NCI-H1105 (cell line): ENCODE measurements around the gene B4GALNT3.
"Not testable (repeated sequence)": the region's sequence is repeated elsewhere in the genome, so short reads cannot be mapped to it uniquely, and the experiment has no call there.

Experiments used
- DNase-seq: peaks from one replicate; lab custom pipeline; 2025; lab: John Stamatoyannopoulos, UW

The B4GALNT3 gene

DNA sequence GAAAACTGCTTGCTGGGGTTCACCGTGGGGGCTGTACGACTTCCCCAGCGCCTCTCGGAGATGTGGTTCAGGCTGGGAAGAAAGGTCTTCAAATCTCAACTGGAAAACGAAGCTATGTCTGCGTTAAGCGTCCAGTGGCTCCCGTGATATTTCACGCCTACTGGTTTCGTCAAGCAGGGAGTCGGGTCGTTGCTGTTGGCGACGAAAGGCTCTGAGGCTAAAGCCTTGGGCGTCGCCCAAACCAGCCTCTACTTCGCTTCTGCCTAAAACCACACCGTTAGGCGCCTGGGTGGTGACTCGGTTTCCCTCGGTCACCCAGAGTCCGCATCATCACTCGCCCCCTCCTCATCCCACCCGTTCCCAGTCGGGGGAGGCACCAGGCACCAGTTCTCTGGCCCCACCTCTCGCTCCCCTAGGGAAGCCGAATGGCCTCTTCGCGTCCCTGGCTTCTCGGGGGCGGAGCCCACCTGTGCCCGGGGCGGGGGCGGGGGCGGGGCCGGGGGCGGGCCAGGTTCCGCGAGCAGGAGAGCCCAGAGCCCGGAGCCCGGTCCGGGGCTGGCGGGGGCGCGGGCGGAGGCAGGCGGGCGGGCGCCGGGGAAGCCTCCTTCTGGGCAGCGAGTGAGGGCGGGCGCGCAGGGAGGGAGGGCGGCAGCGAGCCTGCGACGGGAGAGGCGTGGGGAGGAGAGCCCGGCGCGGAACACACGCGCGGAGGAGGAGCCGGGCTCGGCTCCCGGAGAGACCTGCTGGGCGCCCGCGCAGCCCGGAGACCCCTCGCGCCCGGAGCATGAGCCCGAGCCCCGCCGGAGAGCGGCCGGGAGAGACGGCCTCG, at the start of gene B4GALNT3:
Gene B4GALNT3 (plus strand): TSS at position 510 of the 829 bp plus-strand sequence. CDS start 438 bp downstream, outside the sequence.
- peak; percentile 53 for DNase-seq

DNA sequence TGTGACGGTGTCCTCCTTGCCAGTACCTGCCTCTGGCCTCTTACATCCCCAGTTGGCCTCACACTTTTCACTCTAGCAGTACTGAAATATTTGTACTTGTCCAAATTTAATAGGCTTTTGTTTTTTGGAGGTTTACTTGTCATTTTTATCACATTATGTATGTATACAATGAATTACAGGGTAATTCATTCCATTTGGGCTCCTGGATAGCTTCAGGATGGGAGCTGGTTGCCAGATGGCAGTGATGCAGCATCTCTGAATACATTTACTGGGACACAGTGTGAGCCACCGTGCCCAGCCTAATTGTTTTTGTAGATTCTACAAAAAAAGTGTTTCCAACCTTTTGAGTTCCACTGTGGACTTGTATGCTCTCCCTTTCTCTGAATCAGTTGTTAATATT, 44.9 kb upstream of the B4GALNT3 start:
- DNase-seq: no peak

DNA sequence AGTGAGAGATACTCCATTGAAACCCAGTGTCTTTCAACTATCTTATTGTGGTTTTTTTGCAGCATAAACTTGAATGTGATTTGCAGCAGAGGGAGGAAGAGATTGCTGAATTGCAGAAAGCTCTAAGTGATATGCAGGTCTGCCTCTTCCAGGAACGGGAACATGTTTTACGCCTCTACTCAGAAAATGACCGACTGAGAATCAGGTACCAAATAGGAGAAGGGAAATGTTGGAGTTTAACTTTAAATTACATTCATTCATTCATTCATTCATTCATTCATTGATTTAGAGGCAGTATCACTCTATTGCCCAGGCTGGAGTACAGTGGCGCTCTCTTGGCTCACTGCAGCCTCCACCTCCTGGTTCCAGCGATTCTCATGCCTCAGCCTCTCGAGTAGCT, 41.3 kb upstream of the B4GALNT3 start:
- no peak for DNase-seq

DNA sequence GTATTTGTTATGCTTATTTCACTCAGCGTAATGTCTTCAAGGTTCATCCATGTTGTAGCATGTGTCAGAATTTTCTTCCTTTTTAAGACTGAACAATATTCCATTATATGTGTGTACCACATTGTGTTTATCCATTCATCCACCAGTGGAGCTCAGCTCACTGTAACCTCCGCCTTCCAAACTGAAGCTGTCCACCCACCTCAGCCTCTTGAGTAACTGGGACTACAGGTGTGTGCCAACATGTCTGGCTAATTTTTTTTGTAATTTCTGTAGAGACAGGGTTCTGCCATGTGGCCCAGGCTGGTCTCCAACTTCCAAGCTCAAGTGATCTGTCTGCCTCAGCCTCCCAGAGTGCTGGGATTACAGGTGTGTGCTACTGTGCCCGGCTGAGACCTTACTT, 37.2 kb upstream of the B4GALNT3 start:
- DNase-seq: no peak

DNA sequence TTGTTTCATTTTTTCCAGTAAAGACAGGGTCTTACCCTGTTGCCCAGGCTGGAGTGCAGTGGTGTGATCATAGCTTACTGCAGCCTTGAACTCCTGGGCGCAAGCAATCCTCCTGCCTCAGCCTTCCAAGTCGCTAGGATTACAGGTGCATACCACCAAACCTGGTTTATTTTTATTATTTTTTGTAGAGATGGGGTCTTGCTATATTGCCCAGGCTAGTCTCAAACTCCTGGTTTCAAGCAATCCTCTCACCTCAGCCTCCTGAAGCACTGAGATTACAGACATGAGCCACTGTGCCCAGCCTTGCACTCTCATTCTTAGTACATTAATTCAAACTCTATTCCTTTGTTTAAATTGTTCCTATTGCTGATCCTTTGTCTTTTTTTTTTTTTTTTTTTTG, 24.0 kb upstream of the B4GALNT3 start:
- not testable (repeated sequence) for DNase-seq

DNA sequence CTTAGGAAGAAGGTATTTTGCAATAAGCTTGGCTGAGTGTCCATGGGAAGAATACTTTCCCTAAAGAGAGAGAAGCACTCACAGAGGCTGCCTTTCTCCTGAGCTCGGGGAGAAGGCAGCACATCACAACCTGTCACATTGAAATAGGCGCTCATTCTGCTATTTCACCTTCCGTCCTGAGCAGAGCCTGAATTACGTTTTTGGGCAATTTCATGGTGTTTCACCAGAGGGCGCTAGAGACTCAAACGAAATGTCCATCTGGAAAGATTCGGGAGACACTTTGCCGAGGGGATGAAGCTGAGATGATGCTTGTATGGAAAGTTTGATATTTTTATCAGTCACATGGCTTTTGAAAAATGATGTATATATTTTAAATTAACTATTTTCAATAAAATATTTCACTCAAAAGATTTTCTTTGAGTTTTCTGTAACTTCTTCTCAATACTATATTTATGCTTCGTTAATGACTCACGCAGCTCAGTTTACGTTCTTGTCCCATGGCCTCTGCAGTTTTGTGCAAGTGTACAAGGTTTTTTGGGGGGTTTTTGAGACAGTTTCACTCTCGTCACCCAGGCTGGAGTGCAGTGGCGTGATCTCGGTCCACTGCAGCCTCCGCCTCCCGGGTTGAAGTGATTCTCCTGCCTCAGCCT, 17.4 kb upstream of the B4GALNT3 start:
- peak; percentile 51 for DNase-seq

DNA sequence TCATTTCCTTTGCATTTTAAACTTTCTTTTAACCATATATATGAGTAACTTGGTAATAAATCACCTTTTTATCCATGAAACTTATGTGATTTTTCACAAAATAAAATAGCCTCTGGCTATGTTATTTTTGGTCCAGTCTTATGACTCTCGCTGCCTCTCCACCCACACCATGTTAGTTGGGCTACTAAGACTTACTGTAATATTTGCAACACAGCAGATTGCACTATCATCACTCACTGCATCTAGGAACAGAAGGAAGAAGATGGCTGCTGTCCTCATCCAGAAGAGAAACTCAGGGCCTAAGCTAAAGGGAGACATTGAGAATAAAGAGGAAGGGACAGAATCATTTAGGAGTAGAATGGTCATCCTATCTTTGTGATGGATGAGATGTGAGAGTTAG, 12.6 kb upstream of the B4GALNT3 start:
- DNase-seq: no peak

DNA sequence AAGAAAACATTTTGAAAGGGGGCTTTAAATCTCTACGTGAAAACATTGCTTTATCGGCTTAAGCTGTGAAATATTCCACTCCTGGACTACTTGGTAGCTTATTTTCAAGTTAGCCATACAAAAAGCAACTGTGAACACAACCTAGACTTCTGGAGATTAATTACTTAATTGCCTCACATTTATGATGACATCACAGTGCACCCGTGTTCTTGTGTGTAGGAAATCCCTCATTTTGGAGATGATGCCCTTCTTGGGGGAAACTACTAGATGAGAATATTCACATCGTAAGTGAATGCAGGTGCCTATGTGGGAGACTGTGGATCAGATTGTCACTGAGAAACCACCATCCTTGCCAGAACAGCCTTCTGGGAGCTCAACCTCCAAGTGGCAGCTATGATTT, 10.5 kb upstream of the B4GALNT3 start:
- DNase-seq: peak; percentile 63

DNA sequence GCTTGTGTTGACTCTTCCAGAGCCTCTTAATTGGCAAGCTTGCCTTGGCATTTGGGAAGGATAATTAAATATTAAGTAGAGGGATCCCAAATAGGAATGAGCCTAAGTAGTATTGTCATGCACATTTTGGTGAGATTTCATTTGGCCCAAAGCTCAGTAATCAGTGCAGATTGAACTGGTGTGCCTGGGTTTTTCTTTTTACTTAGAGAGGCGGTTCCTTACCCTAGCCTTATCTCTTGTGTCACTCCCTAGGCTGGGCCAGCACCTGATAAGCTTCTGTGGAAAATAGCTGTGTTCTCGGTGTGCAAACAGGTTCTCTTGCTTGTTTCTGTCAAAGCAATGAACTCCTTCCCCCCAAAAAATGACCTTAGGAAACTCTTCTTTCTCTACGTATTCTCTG, 9.3 kb upstream of the B4GALNT3 start:
- no peak for DNase-seq

DNA sequence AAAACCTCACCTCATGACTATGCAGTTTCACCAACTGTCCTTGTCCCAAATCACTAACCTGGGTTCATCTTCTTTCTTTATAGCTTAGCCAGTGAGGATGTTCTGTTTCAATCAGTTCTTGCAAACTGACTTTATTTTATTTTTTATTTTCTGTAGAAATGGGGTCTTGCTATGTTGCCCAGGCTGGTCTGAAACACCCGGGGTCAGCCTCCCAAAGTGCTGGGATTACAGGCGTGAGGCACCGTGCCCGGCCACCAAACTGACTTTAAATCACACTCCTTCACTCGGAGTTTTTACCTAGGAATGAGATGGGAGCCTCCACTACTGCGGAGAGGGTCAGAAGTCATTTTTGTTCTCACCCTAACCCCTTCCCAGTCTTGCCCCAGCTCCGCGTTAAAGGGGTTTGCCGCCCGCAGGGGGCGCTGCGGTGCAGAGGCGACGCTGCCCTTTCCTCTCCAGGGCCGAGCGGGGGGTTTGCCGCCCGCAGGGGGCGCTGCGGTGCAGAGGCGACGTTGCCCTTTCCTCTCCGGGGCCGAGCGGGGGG, 7.0 kb upstream of the B4GALNT3 start:
- DNase-seq: no peak

DNA sequence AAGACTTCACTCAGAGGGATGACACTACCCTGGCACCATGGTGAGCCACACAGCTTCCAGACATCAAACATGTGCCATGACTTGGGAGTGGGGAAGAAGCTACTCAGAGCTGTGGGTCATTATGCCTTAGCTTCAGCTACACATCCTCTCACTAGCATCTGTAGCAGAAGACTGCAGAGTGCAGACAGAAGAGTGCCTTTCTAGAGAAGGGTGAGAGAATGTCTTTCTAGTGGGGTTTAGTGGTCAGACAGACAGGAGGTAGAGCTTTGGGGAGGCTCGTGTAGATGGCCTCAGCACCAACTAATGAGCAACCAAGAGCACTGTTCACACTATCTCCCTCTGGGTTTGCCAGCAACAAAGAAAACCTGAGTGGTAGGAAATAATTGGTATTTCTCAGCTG, 4.9 kb upstream of the B4GALNT3 start:
- DNase-seq: no peak

DNA sequence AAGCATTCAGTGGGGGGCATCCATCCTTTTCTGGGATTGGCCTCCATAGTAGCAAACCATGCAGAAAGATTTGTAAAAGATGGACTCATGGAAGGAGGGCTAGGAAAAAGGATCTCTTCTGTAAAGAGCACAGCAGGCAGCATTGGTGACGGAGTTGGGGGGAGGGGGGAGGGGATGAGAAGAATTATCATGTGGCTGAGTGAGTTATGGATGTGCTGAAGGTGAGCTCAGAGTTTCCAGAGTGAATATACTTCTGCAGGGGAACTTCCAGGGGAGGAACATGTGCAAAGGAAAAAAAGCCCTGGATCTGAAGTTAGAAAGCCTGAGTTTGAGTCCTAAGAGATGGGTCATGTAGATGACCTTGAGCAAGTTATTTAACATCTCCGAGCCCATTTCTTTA, 3.9 kb upstream of the B4GALNT3 start:
- no peak for DNase-seq

DNA sequence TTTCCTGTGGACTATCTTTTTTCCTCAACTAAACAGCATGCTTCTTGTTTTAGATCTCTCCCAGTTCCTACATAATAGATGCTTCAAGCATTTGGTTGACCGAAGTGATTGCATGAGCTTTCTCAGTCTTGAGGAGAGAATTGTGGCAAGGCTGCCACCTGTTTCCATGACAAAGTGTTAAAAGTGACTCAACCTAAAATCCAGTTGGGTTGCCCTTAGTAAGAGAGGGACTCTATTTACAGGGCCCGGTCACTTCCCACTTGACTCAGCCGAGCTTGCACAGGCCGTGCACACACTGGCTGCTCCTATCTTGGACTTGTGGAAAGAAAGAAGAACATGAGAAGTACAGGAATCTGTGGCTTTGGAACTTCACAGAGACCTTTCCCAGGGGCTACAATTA, 2.1 kb upstream of the B4GALNT3 start:
- DNase-seq: no peak

DNA sequence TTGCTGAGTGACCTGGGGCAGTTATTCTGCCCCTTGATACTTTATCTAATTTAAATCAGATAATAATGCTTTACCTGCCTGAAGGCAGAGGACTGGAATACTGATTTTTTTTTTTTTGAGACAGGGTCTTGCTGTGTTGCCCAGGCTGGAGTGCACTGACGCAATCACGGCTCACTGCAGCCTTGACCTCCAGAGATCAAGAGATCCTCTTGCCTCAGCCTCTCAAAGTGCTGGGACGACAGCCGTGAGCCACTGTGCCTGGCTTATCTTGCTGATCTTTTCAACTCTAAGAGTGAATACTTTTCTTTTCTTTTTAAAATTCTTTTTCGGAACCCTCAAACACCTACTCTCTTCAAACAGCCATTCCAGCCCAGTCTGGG, 699 bp upstream of the B4GALNT3 start:
- no peak for DNase-seq

DNA sequence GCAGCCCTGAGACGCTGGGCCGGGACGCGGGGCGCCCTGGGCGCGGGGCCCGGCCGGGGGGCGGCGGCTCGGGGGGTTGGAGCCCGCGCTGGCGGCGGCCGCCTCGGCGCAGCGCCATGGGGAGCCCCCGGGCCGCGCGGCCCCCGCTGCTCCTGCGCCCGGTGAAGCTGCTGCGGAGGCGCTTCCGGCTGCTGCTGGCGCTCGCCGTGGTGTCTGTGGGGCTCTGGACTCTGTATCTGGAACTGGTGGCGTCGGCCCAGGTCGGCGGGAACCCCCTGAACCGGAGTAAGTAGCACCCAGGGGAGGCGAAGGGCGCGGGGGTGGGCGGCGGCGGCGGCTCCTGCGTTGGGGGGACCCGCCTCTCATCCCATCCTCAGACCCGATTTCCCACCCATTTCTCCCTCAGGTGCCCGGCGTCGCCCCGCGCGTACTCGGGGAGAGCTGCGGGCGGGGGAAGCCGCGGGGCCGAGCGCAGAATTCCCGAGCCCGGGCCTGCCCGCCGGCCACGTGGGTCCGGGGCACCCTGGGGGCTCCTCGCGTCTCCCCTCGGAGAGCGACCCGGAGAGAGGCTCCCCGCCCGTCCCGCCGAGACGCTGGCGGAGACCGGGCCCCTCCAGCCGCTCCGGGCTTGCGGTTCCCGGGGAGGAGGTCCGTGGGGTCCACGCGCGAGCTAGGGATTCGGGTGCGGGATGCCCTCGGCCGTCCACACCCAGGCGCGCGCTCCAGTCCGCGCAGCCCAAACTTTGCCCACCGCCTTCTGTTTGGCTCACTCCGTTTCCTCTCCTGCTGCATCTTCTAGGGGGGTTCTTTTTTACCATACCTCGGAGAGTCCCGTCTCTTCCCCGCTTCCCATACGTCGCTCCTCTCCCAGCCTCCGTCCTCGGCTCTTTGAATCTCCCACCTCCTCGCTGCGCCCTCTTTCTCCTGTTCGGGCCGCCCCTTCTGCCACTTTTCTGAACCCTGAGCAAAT, 807 bp downstream of the B4GALNT3 start:
- no peak for DNase-seq

DNA sequence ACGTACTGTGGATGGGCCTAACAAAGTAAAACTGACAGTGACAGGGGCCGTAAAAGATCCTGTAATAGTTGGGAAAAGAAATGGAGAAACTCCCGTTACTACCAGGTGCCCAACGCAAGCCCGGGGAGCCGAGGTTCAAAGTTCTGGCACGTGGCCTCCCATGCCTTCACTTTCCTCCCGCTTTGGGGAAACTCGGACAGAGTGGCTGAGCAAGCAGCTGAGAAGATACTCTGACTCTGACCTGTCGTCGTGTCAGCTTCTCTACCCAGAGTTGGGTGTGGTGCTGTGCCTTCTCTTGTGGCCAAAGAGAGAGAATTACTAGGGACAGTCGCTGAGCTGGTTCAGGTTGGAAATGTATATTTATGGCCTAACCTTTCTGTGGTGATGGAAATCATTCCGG, 1.7 kb downstream of the B4GALNT3 start:
- no peak for DNase-seq

DNA sequence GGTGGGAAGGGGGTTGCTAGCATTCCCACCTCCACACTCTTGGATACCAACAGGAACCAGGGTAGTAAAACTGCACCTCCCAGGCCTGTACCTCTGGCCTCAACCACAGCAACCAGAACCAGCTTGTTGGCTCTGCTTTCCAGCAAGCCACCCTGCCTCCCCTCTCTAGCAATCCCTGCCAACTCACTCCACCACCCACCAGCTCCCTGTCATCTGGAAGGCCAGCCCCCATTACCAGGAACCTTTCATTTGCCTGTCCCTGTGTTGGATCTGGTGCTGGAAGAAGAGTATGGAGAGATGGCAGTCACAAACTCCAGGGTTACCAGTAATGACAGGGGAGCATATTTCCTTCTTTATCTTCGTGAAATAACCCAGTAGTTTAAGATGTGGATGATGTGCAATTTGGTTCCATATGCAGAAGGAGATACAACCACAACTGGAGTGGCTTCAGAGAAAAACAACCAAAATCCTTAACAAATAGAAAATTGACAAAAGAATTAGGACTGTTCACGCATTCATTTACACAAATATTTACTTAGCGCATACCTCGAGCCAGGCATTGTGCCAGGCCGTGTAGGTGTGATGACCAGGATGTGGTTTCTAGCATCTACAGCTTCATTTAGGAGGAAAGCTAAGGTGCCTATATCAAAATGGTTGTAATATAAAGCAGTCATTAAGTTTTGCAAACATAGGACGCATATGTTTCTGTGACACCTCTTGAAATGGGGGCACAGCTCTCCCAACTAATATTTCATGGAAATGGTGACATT, 3.4 kb downstream of the B4GALNT3 start:
- DNase-seq: peak; percentile 4

DNA sequence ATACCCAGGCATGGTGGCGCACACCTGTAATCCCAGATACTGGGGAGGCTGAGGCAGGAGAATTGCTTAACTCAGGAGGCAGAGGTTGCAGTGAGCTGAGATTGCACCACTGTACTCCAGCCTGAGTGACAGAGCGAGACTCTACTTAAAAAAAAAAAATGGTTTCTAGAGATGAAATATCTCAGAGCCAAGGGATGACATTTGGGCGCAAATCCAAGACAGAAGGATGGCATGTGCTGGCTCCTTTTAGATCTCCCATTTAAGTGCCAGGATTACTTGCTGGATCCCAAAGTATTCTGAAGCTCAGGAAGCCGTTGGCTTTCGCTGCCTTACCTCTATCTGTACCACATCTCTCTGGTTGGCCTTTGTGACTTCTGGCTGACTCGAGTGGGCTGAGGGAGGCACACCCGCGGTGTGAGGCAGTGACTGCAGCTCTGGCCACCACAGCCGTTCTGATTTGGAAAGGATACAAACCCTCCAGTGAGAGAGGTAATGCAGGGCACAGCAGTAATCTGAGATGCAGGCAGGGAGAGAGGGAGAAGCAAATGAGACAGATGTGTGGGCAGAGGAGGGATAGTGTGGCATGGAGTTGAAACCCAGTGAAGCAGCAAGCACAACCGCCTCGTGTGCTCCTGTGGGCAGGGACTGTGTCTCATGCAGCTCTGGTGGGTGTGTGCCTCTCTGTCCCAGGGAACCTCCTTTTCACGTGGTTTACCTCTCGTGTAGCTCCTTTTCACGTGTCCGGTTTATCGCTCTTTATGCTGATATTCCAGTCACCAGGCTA, 4.9 kb downstream of the B4GALNT3 start:
- DNase-seq: no peak

DNA sequence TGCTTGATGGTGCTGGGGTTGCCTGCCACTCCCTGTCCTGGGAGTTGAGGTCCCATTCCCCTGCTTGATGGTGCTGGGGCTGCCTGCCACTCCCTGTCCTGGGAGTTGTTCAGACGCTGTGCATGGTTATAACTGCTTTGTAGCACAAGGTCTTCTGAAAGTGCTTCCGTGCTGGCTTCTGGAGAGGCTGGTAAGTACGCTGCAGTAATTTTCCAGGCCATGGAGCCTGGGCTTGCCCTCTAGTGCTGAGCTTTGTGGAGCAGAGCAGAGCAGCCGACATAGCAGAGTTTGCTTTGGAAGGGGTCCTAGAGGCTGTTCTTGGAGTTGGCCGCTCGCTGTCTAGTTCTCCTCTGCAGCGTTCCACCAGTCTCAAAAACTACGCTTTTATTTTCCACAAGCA, 6.3 kb downstream of the B4GALNT3 start:
- no peak for DNase-seq

DNA sequence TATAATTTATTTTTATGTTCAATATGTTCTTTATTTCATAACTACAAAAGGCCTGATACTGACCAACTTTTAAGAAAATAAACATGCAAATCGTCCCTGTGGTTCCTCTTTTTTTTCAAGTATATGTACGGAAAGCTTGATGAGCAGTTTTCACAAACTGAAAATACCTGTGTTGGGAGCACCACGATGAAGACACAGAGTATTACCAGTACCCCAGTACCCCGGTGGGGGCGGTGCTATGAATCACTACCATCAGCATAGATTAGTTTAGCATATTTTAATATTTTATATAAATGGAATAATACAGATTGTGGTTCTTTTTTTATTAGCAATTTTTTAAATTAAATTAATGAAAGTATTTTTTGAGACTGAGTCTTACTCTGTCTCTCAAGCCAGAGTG, 7.0 kb downstream of the B4GALNT3 start:
- no peak for DNase-seq

DNA sequence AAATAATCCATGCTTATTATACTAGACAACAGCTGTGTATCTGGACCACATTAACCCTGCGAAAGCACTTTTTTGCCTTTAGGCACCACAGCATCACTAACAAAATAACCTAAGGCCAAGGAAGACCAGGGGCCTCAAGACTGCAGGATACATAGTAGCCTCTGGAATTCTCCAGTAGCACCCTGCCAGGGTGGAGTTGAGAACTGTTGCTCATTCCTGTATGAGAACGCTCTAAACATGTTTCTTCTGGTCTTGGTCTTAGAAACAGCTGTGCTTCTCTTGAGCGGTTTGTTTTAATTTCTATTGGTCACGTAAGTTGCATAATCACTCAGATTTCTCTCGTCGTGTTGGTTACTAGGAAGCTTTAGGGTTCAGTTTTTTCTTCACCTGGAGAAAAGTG, 7.9 kb downstream of the B4GALNT3 start:
- DNase-seq: no peak
